Suppressor macrophage treated with lipopolysaccharide for 1 hour (primary cell): ENCODE data around the gene LRSAM1.
A peak's percentile ranks its signal among the peaks of the same experiment; 100 is the strongest.

Source experiments
- DNase-seq, 3 donors: peaks; one replicate each; pipeline ENCODE4 v3.0.0-alpha.2; 2020 to 2022

Gene LRSAM1

GRCh38 chr9:127500862-127501261, 49.6 kb downstream of the LRSAM1 start:
- DNase-seq, result no peak

- no peak for DNase-seq
These were observed 50.6 kb downstream of the LRSAM1 start for GRCh38 chr9:127501821-127502343.

- no peak for DNase-seq
These were observed 51.5 kb downstream of the LRSAM1 start for GRCh38 chr9:127502706-127503378.

GRCh38 chr9:127503379-127503921, 52.1 kb downstream of the LRSAM1 start:
- no peak for DNase-seq

- peak; percentile 82 to 92 (median 87) for DNase-seq
These were observed 52.9 kb downstream of the LRSAM1 start for GRCh38 chr9:127503947-127504886.

- no peak for DNase-seq
These were observed 53.6 kb downstream of the LRSAM1 start for GRCh38 chr9:127504887-127505251.

GRCh38 chr9:127505396-127506116, 54.2 kb downstream of the LRSAM1 start:
- peak; percentile 44 to 59 (median 46) for DNase-seq

GRCh38 chr9:127506117-127506813, 55.0 kb downstream of the LRSAM1 start:
- DNase-seq, result peak in 1 of 3 donors; percentile 26

- no peak for DNase-seq
These were observed 55.8 kb downstream of the LRSAM1 start for GRCh38 chr9:127506814-127507750.

- DNase-seq, result no peak
These were observed 56.7 kb downstream of the LRSAM1 start for GRCh38 chr9:127507751-127508648.

GRCh38 chr9:127508901-127509260, 57.6 kb downstream of the LRSAM1 start:
- no peak for DNase-seq

GRCh38 chr9:127509261-127509954, 58.1 kb downstream of the LRSAM1 start:
- DNase-seq, result no peak

- DNase-seq, result no peak
These were observed 58.6 kb downstream of the LRSAM1 start for GRCh38 chr9:127509955-127510299.

- DNase-seq, result no peak
These were observed 63.2 kb downstream of the LRSAM1 start for GRCh38 chr9:127514468-127514867.

- DNase-seq, result no peak
These were observed 65.7 kb downstream of the LRSAM1 start for GRCh38 chr9:127516835-127517607.

- no peak for DNase-seq
These were observed 66.3 kb downstream of the LRSAM1 start for GRCh38 chr9:127517620-127518019.

- DNase-seq, result no peak
These were observed 67.0 kb downstream of the LRSAM1 start for GRCh38 chr9:127518091-127518856.
